ENCODE data around the gene APAF1.

APAF1 gene

DNA sequence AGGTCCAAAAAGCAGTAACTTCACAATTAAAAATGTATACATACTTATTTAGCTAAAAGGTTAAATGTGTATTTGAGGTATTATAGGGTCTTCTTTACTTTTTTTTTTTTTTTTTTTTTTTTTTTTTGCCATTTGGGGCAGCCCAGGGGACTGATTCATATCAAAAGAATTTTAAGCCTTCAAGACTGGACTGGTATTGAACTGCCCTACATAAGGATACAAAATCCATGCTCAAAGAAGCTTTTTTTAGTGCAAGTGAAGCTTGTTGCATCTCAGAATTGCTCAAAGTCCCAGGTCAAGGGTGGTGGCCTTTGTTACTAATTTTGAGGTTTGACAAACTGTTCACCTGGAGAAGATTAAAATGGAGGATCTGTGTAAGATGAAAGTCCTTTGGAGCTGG is 124.0 kb downstream of the APAF1 start:
- no peak for DNase-seq

- DNase-seq = no peak
Measured at GRCh38 chr12:98770230-98770629, 125.1 kb downstream of the APAF1 start.

GRCh38 chr12:98771811-98772752 is 127.0 kb downstream of the APAF1 start:
- DNase-seq = no peak

GRCh38 chr12:98772818-98773217 is 127.7 kb downstream of the APAF1 start:
- no peak for DNase-seq

GRCh38 chr12:98780261-98780660 is 135.2 kb downstream of the APAF1 start:
- DNase-seq = no peak

GRCh38 chr12:98783420-98783819 is 138.3 kb downstream of the APAF1 start:
- DNase-seq = no peak
